IMR-90 (cell line): ENCODE data around the gene TBC1D1. TPM values are rescaled to one million over a fixed set of nuclear protein-coding genes. Genes with fewer than 3 reads are reported as not detected.

ENCODE experiments used
- ATAC-seq: fragments of 200-7000 bp; cut with Tn5 transposase; 2 replicates; pipeline ENCODE4 v1.9.1; 2020; ENCODE audit warnings: low read depth, mild to moderate bottlenecking, moderate library complexity
- BruUV-seq: library from RNA; stranded (reverse); fragments of 400-500 nt; replicated peaks from 2 replicates; lab custom pipeline; 2021; lab: Mats Ljungman, UMichigan
- CTCF ChIA-PET: fragments of 300-600 bp; formaldehyde crosslinking; extraction: SDS; loops from one replicate; lab custom pipeline; 2021; ENCODE audit warnings: antibody characterized with exemption; lab: Yijun Ruan, JAX
- POLR2A ChIA-PET: fragments of 300-600 bp; sonication (Branson Sonifier 250); formaldehyde crosslinking; loops from one replicate; lab custom pipeline; 2022; ENCODE audit warnings: antibody characterized with exemption; ENCODE audit not compliant: unreplicated experiment; lab: Charles Lee
- DNase-seq: peaks from one replicate; pipeline ENCODE4 v3.0.0; 2013
- H2AFZ ChIP-seq: replicated peaks from 2 replicates; pipeline ENCODE3; 2013; ENCODE audit warnings: low read length, mild to moderate bottlenecking; ENCODE audit not compliant: poor library complexity
- H2AK5ac ChIP-seq: 2 replicates; pipeline ENCODE4 v1.6.1; 2013; ENCODE audit warnings: low read depth, low read length, inconsistent platforms
- H2AK9ac ChIP-seq: replicated peaks from 2 replicates; pipeline ENCODE3; 2013; ENCODE audit warnings: mild to moderate bottlenecking, low read depth, low read length, moderate library complexity; ENCODE audit not compliant: poor library complexity
- H2BK120ac ChIP-seq: 2 replicates; pipeline ENCODE4 v1.6.1; 2013; ENCODE audit warnings: low read depth, low read length, inconsistent platforms
- H2BK15ac ChIP-seq: 3 replicates; pipeline ENCODE4 v1.6.1; 2013; ENCODE audit warnings: low read depth, low read length, inconsistent platforms
- H2BK20ac ChIP-seq: 2 replicates; pipeline ENCODE4 v1.6.1; 2013; ENCODE audit warnings: low read depth, mild to moderate bottlenecking, inconsistent platforms, low read length, moderate library complexity
- H2BK5ac ChIP-seq: 2 replicates; pipeline ENCODE4 v1.6.1; 2013; ENCODE audit warnings: mild to moderate bottlenecking, low read depth, low read length, inconsistent platforms; ENCODE audit not compliant: poor library complexity, severe bottlenecking
- H3K14ac ChIP-seq: replicated peaks from 2 replicates; pipeline ENCODE4 v1.6.1; 2013; ENCODE audit warnings: low read depth, low read length, inconsistent platforms
- H3K18ac ChIP-seq: 2 replicates; pipeline ENCODE4 v1.6.1; 2013; ENCODE audit warnings: low read depth, low read length, control low read depth
- H3K23ac ChIP-seq: 2 replicates; pipeline ENCODE4 v1.6.1; 2013; ENCODE audit warnings: low read depth, low read length, inconsistent platforms
- H3K27ac ChIP-seq: 2 replicates; pipeline ENCODE4 v1.5.1; 2013; ENCODE audit warnings: mild to moderate bottlenecking, control low read depth, low read length; ENCODE audit not compliant: insufficient read depth
- H3K27me3 ChIP-seq: 2 replicates; pipeline ENCODE4 v1.6.1; 2013; ENCODE audit warnings: low read length; ENCODE audit not compliant: control insufficient read depth, insufficient read depth
- H3K36me3 ChIP-seq: 2 replicates; pipeline ENCODE4 v1.6.1; 2013; ENCODE audit warnings: low read length, mixed read lengths; ENCODE audit not compliant: control insufficient read depth, insufficient read depth
- H3K4ac ChIP-seq: 2 replicates; pipeline ENCODE4 v1.6.1; 2013; ENCODE audit warnings: low read depth, low read length, inconsistent platforms
- H3K4me1 ChIP-seq: 2 replicates; pipeline ENCODE4 v1.6.1; 2013; ENCODE audit warnings: low read length, mixed read lengths; ENCODE audit not compliant: control insufficient read depth, insufficient read depth
- H3K4me2 ChIP-seq: 2 replicates; pipeline ENCODE4 v1.6.1; 2013; ENCODE audit warnings: low read depth, mild to moderate bottlenecking, control low read depth, low read length, moderate library complexity
- H3K4me3 ChIP-seq: 2 replicates; pipeline ENCODE4 v1.5.1; 2013; ENCODE audit warnings: low read depth, mild to moderate bottlenecking, control low read depth, low read length, moderate library complexity; ENCODE audit not compliant: insufficient read depth
- H3K56ac ChIP-seq: 2 replicates; pipeline ENCODE4 v1.6.1; 2013; ENCODE audit warnings: low read length, inconsistent platforms; ENCODE audit not compliant: insufficient read depth; ENCODE audit errors: extremely low read depth
- H3K79me1 ChIP-seq, 2 experiments: 2 replicates each; pipeline ENCODE4 v1.6.1; 2013; ENCODE audit warnings: low read length in 2 of 2, inconsistent platforms in 1 of 2, low read depth in 1 of 2
- H3K9ac ChIP-seq: 2 replicates; pipeline ENCODE4 v1.6.1; 2013; ENCODE audit warnings: low read depth, low read length, control low read depth
- H3K9me1 ChIP-seq: 2 replicates; pipeline ENCODE4 v1.6.1; 2013; ENCODE audit warnings: low read length, inconsistent platforms; ENCODE audit not compliant: insufficient read depth
- H3K9me3 ChIP-seq: 2 replicates; pipeline ENCODE4 v1.6.1; 2013; ENCODE audit warnings: low read length; ENCODE audit not compliant: control insufficient read depth, insufficient read depth
- H4K20me1 ChIP-seq: 2 replicates; pipeline ENCODE4 v1.6.1; 2013; ENCODE audit warnings: low read length, inconsistent platforms; ENCODE audit not compliant: insufficient read depth
- H4K5ac ChIP-seq: 2 replicates; pipeline ENCODE4 v1.6.1; 2013; ENCODE audit warnings: mild to moderate bottlenecking, low read depth, low read length, control low read depth
- H4K8ac ChIP-seq, 2 experiments: 2 replicates each; pipeline ENCODE4 v1.6.1; 2013; ENCODE audit warnings: low read depth in 2 of 2, low read length in 2 of 2, control low read depth in 1 of 2, inconsistent platforms in 1 of 2
- H4K91ac ChIP-seq: 2 replicates; pipeline ENCODE4 v1.6.1; 2013; ENCODE audit warnings: low read depth, low read length, inconsistent platforms; ENCODE audit not compliant: insufficient read depth
- CHD1 ChIP-seq: IDR thresholded peaks from 2 replicates; pipeline ENCODE4 v1.6.1; 2012; ENCODE audit warnings: low read depth, low read length, improper control_type of control experiment
- SMC3 ChIP-seq: fragments of 150-350 bp; IDR thresholded peaks from 2 replicates; pipeline ENCODE4 v1.6.1; 2016; ENCODE audit warnings: low read depth, mild to moderate bottlenecking, antibody characterized with exemption, low read length, moderate library complexity
- WGBS, 2 experiments: methylation state at CpG; one replicate each; pipeline versions ENCODE4 v1.1.5 to v1.1.7; 2013; ENCODE audit warnings: missing lambda C conversion rate in 2 of 2; ENCODE audit not compliant: insufficient read length in 1 of 2; ENCODE audit errors: extremely low coverage in 2 of 2; 5-methylcytosine and 5-hydroxymethylcytosine counted together
- dilution Hi-C: fragments of 300-500 bp; cut with HindIII; formaldehyde crosslinking; loops from one replicate; pipeline ENCODE4 v1.14.3; 2018; ENCODE audit warnings: low sequenced_read_pairs; ENCODE audit not compliant: unreplicated experiment
- in situ Hi-C: fragments of 300-500 bp; cut with MboI; formaldehyde crosslinking; loops from 3 replicates; pipeline ENCODE4 v1.14.3; 2019; ENCODE audit warnings: low sequenced_read_pairs, inconsistent platforms, mixed read lengths
- intact Hi-C: fragments of 100-400 bp; cut with micrococcal nuclease; formaldehyde crosslinking; loops from 2 replicates; pipeline ENCODE4 v1.10.0; 2022
- polyA plus RNA-seq, 3 experiments: library from polyadenylated mRNA; depleted of rRNA; stranded (reverse); fragments of >200 nt; gene quantifications; 2 replicates each; pipeline ENCODE4 v1.2.3, GENCODE V29; 2012; ENCODE audit warnings: low replicate concordance in 1 of 3
- total RNA-seq: library from RNA; depleted of rRNA; stranded (reverse); fragments of >200 nt; gene quantifications from 2 replicates; pipeline ENCODE4 v1.2.3, GENCODE V29; 2012

The TBC1D1 gene
- total and polyA plus RNA-seq, 2 of the 4 experiments (the other 2 are of a cell fraction): 42.4 to 104 TPM

DNA sequence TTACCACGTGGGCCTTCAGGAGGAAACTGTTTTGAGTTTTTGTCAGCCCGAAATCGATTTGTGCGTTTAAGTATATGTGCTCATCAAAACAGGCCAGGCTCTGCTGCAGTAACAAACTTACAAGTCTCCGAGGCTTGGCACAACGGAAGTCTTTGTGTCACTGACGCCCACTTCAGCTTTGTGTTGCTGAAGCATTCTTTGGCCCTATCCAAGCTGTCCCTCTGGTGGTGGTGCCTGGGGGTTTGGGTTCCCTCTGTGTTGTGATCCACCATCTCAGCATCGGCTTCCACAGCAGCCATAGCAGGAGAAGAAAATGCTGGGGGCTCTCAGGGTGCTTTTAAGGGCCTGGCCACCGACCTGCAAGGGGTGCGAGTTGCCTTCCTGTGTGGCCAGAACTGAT lies 245.7 kb downstream of the TBC1D1 start:
- intact Hi-C loops: no loop called here
- Histone ChIP-seq H3K14ac (no peak overlapping the region), H4K20me1 (no peaks in the 10 kb centered on the region), H3K36me3 (peaks cover 7% of the 10 kb centered on the region; the same call in 1 of the 2 replicates), H3K9me1 (peaks cover 5% of the 10 kb centered on the region), H2AK5ac (no peak overlapping the region), H3K79me1 (0 out of 4 replicates have a peak, but pooled peaks cover 0 to 3% of the 10 kb centered on the region in 2 experiments), H3K4me1 (peaks cover 3% of the 10 kb centered on the region), H3K4me2 (no peak overlapping the region), H3K23ac (no peak overlapping the region), H4K5ac (no peak overlapping the region), H4K91ac (no peak overlapping the region), H3K27me3 (no peaks in the 10 kb centered on the region), H2AFZ (no peak overlapping the region), H3K9me3 (no peaks in the 10 kb centered on the region), H2BK120ac (no peak overlapping the region), H4K8ac (no peak overlapping the region), H2BK5ac (no peak overlapping the region), H3K9ac (no peak overlapping the region), H2BK15ac (no peak overlapping the region), H3K4ac (no peak overlapping the region), H3K56ac (no peak overlapping the region), H3K4me3 (no peak overlapping the region), H3K18ac (no peak overlapping the region), H2BK20ac (no peak overlapping the region), H2AK9ac (no peak overlapping the region), H3K27ac (no peak overlapping the region)
- TF ChIP-seq CHD1: no peak
- TF ChIP-seq SMC3: no peak
- dilution Hi-C loops: no loop called here
- ChIA-PET POLR2A (no interaction called here), CTCF (no interaction called here)
- DNase-seq (no peak), ATAC-seq (no peak)
- in situ Hi-C loops: no loop called here
- BruUV-seq: no TSS peak
- 94% methylated on average over 6 of the region's 10 CpGs; no CpG with 5 or more reads in 1 of the 2 experiments for whole genome bisulfite sequencing, 2 experiments
